HG02938 (cell line): ENCODE results near the gene TNRC6B.
"Not testable (repeated sequence)": the region's sequence is repeated elsewhere in the genome, so short reads cannot be mapped to it uniquely, and the experiment has no call there.

ENCODE experiments used
- ATAC-seq: cut with Tn5 transposase; IDR thresholded peaks from one replicate; pipeline ENCODE4 v1.9.1; 2021; ENCODE audit warnings: mild to moderate bottlenecking, moderate library complexity; ENCODE audit not compliant: unreplicated experiment

TNRC6B gene

DNA sequence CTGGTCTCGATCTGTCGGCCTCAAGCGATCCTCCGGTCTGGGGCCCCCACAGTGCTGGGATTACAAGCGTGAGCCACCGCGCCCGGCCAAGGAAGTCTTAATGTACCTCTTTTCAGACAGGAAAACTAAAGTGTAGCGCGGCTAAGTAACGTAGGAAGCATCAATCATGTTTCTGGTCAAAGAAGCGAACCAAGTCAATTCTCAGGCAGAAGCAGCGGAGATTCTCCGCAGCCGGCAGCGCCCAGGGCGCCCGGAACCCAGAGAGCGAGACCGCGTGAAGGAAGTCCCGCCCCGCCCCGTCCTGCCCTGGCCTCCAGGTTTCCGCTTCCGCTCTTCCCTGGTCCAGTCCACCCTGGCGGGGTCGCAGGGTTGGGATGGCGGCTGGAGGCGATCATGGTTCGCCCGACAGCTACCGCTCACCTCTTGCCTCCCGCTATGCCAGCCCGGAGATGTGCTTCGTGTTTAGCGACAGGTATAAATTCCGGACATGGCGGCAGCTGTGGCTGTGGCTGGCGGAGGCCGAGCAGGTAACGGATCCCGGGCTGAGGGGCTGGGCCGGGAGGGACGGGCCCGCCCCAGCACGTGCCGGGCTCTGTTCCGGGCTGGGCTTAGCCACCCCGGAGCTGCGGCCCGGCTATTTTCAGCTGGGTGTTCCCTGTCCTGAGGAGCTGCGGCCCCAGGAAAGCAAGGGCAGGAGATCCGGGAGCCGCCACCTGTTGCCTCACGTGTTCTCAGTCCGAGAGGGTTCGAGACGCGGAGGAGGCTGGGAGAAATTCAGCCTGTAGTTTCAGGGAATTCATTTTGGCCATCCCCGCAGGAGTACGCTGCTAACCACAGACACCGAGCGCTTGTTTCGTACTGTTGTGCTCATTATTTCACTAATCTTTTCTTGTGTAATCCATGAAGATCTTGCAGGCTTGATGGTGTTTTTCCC is 168.7 kb downstream of the TNRC6B start, which contains the start of gene ADSL:
TSS of gene ADSL (plus strand) at position 316 of the 934 bp plus-strand sequence. CDS start at position 375, 59 bp downstream.
- peak; percentile 74 for ATAC-seq

DNA sequence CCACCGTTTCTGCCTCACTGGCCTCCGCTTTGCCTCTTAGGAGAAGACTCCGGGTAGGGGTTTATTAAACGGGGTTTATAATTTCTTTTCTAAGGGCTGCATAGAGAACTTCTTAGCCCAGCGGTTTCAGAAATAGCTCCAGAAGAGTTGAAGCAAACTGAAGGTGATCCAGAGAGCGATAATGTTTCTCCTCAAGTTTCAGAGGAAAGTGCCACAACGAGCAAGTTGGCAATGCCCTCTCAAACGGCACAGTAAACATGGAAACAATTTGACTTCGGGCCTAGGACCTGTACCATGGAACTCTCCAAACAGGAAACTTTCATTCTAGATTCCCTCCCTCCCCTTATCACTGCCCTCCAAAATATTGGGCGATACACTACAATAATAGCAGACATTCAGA is 169.6 kb downstream of the TNRC6B start:
- ATAC-seq, result no peak

DNA sequence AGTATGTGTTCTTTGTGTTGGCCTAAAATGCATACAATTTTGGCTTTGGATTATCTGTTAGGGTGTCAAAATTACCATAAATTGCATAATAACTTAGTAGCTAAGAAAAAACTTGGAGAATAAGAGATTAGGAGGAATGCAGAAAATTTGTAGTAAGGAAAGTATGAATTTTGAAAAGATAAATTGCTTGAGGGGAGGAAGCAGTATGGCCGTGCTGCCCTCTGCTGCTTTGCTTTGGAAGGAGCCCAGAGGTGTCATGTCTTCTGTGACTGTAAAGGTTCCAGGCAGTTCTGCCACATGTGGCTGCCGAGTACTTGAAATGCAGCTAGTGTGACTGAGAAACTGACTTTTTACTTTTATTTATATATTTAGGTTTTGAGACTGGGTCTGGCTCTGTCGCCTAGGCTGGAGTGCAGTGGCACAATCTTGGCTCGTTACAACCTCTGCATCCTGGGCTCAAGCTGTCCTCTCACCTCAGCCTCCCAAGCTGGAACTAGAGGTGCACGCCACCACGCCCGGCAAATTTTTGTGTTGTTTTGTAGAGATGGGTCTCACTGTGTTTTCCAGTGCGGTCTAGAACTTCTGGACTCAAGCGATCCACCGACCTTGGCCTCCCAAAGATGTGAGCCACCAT is 170.4 kb downstream of the TNRC6B start:
- ATAC-seq, result no peak

DNA sequence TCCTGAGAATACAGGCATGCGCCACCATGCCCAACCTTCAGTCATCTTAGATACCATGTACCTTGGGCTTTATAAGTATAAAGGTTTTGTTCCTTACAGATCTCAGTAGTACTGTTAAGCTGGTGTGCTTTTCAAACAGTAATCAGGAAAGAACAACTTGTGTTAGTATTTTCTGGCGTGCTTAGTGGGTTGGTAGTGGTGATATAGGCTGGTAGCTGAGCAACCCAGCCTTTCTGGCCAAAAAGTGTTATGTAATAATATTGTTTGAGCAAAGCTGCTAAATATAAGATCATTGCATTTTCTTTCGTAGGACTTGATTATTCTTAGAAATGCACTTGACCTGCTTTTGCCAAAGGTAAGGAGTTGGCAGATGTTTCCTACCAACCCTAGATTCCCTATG is 175.0 kb downstream of the TNRC6B start:
- no peak for ATAC-seq

DNA sequence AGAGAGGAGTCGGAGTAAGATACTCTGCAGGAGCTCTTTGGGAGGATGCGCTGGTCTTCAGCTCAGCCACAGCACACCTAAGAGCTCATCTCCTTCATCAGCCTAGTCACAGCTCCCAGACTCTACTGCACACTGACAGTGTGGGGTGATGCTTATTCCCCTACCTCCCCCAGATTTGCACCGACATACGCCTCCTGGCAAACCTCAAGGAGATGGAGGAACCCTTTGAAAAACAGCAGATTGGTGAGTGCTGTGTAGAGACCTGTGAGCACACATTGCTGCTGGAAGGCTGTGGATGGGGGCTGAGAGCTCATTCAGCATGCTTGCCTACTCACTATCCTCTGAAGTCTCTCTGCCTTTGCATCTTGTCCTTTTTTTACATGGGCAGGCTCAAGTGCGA is 183.4 kb downstream of the TNRC6B start:
- ATAC-seq, result no peak

DNA sequence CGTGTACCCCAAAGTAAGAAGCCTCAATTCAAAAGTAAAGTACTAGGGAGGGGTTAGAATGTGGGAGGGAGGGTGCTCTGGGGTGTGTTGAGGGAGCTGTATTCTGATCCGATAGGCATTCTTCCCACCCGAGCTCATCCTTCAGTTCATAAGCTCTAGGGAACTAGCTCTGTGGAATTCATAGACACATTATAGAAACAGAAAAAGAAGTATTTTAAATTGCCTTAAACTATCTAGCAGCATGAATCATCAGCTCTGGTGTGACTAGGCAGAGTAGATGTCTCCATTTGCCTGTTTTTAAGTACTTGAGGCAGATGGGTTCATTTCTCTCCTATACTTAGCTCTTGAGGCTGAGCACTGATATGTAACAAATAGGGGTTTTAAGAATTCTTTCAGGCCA is 185.3 kb downstream of the TNRC6B start:
- no peak for ATAC-seq

DNA sequence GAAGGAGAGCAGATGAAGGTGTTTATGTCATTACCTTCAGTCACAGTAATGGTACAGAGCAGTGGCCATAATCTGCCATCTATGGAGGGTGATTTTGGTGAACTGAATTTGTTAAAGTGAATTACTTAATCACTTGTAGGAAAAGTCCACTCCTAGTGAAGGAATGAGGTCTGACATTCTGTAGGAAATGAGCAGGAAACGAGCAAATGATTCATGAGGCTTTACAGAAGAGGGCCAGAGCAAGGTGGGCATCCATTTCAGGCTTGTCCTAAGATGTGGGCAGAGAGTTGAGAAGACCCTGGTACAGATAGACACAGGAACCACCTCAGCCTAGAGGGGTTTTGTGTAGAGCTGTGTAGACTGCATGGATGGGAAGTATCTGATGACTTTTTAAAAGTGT is 186.7 kb downstream of the TNRC6B start:
- no peak for ATAC-seq

DNA sequence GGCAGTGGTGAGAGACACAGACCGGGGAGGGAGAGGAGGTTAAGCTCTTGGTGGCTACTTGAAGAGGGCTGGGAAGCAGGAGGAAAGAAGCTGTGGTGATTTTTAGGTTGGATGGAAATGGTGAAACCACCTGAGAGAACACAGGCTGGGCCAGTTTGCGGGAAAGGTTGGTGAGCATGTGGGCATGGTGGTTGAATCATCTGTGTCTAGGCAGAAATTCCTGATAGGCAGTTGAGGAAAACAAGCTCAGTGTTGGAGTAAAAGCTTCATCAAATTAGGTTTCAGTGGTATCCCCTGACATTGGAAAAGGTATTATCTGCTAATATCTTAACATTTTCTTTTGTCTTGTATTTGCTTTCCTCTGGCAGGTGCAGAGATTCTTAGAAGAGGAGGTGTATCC is 188.3 kb downstream of the TNRC6B start:
- ATAC-seq, result no peak

DNA sequence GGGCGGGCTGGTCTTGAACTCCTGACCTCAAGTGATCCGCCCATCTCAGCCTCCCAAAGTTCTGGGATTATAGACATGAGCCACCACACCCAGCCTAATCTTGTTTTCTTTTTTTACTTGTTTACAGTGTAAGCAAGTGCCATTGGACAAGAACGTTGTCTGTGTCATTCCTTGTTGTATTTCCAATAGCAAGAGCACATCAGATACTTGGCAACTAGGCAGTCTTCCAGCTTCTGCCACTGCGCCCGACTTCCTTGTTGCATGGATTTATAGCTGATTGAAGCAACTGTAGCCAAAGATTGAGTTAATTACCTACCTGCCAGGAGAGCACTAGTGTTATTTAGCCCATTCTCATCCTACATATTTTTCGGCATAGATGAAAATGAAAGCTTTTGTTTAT is 189.6 kb downstream of the TNRC6B start:
- ATAC-seq, result no peak

DNA sequence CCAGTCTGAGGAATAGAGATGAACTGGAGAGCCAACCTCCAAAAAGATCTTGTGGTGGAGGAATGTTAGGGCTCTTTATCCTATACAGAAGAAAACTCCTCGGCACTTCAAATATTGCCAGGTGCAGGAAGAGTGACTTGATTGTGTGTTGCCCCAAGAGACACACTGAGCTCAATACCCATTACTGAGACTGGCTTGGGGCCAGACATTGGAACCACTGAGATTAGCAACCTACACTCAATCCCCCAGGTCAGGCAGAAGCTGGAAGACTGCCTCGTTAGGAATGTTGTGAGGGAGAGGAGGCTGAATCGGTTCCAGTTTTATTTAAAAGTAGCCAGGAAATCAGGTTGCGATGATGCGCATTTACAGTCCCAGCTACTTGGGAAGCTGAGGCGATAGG is 190.3 kb downstream of the TNRC6B start:
- ATAC-seq, result no peak

DNA sequence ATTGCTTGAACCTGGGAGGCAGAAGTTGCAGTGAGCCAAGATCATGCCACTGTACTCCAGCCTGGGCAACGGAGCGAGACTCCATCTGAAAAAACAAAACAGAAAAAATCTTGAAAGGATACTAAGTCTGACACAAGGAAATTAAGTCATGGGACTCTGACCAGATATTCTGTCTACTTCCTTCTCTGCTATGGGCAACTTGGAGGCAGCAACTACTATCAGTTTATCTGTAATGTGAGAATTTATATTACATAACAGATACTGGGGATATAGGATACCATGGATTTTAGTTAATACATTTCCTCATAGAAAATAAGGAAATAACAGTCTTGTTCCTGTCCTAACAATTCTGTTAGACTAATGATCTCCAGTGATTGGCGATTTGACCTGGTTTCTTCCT is 191.1 kb downstream of the TNRC6B start:
- ATAC-seq, result no peak

DNA sequence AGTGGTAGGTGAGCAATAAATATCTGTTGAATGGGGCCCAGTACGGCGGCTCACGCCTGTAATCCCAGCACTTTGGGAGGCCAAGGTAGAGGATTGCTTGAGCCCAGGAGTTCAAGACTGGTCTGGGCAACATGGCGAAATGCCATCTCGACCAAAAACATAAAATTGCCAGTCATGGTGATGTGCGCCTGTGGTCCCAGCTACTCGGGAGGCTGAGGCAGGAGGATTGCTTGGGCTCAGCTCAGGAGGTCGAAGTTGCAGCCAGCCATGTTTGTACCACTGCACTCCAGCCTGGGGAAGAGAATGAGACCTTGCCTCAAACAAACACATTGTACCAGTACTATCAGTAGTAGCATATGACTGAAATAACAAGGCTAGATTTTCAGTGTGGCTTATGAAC is 196.8 kb downstream of the TNRC6B start:
- no peak for ATAC-seq

DNA sequence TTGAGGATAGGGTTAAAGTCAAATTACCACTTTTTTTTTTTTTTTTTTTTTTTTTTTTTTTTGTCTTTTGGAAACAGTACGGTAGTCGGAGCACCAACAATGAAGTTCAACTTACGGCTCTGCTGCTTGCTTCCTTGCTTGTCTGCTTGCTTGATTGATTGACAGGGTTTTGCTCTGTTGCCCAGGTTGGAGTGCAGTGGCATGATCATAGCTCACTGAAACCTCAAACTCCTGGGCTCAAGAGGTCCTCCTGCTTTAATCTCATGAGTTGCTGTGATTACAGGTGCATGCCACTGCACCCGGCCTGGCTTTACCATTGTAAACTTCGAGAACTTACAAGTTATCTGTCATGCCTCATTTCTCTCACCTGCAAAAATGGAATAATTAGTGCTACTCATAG is 198.4 kb downstream of the TNRC6B start:
- no peak for ATAC-seq

DNA sequence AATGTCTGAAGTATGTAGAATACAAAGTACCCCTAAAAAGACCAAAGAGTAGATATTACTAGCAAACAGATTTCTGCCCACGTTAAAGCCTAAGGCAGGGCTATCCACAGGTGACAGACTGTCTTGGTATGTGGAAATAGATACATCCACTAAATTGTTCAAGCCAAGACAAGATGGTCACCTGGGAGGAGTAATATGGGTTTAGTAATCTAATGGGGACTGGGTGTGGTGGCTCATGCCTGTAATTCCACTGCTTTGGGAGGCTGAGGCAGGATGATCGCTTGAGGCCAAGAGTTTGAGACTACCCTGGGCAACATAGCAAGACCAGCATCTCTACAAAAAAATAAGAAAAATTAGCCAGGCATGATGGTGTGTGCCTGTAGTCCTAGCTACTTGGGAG is 200.2 kb downstream of the TNRC6B start:
- no peak for ATAC-seq

DNA sequence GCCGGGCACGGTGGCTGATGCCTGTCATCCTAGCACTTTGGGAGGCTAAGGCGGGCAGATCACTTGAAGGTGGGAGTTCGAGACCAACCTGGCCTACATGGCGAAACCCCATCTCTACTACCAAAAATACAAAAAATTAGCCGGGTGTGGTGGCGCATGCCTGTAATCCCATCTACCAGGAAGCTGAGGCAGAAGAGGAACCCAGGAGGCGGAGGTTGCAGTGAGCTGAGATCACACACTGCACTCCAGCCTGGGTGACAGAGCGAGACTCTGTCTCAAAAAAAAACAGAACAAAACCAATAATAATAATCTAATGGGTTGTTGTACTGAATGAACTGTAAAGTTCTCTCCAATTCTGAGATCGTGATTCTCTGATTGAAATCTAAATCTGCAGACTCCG is 200.7 kb downstream of the TNRC6B start:
- not testable (repeated sequence) for ATAC-seq

DNA sequence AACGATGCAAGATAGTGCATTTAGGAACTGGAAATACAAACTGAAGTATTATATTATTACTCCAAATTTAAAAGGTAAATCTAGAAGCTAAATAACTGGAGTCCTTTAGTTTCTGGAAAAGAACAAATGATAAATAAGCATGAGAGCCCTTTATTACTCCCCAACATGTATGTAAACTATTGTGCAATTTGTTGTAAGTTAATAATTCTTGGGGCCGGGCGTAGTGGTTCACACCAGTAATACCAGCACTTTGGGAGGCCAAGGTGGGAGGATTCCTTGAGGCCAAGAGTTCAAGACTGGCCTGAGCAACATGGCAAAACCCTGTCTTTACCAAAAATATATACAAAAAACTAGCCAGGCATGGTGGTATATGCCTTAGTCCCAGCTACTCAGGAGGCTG is 203.7 kb downstream of the TNRC6B start:
- ATAC-seq, result no peak

DNA sequence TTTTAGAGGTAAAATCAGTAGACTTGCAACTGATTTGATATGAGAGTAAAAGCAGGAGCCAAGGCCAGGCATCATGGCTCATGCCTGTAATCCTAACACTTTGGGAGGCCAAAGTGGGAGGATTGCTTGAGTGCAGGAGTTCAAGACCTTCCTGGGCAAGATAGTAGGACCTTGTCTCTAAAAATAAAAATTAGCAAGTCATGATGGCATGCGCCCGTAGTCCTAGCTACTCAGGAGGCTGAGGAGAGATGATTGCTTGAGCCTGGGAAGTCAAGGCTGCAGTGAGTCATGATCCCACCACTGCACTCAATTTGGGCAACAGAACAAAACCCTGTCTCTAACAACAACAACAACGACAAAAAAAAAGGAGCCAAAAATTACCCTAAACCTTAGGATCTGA is 206.2 kb downstream of the TNRC6B start:
- no peak for ATAC-seq

DNA sequence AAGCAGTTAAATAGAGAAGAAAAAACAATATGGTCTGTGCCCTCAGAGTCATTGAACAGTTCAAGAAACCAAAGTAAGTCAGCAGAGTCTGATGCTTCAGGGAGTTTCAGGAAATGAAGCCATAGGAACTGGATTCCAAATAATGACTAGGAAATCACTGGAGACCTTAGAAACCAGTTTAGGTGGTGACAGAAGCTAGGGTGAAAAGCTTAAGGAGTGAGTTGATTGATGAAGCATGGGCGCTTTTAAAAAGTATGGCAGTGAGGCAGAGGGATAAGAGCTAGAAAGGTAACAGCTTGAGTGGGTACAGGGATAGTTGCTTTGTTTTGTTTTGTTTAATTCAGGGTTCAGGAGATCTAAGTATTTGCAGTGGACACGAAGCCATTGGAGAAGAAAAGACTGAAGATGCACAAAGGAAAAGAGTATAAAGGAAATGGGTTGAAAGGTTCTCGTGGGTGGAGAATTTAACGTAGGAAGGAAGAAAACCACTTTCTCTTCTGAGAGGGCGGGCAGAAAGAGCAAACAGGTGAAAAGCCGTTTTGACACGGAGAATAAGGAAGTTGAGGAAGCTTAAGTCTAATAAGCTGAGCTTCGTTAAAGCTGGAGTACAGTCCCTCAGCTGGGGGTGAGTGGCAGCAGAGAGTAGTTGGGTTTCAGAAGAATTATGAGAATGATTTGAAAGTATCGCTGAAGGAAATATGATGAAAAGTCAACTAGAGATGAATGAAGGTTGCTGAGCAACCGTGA is 207.5 kb downstream of the TNRC6B start:
- ATAC-seq, result no peak
